WI38 (cell line): ENCODE results near the gene TMEM259.

Experiments used
- H3K4me3 ChIP-seq: 2 replicates; pipeline ENCODE4 v1.5.1; 2011; ENCODE audit warnings: low read depth, mild to moderate bottlenecking, control low read depth, low read length
- CTCF ChIP-seq: IDR thresholded peaks from 2 replicates; pipeline ENCODE4 v1.5.1; 2012; ENCODE audit warnings: low read depth, mild to moderate bottlenecking, control low read depth, low read length

The TMEM259 gene

GRCh38 chr19:1061987-1062386, 41.1 kb upstream of the TMEM259 start:
- no peak overlapping the region for H3K4me3 ChIP-seq
- TF ChIP-seq CTCF: no peak

GRCh38 chr19:1060689-1061088, 39.8 kb upstream of the TMEM259 start:
- no peak for TF ChIP-seq CTCF
- no peak overlapping the region for H3K4me3 ChIP-seq

DNA sequence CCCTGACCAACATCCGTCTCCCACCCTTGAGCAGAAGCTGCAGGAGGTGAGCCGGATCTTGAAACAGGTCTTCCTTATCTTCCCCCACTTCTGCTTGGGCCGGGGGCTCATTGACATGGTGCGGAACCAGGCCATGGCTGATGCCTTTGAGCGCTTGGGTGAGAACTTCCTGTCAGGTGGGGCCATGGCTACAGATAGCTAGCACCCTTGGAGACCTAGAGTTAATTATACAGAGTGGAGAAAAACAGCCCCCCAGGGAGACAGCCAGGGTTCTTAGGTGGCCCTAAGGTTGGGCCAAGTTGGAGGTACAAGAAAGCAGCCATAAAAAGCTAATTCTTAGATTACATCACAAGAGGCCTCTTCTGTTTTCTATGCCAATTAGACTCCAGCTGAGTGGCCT, 37.2 kb upstream of the TMEM259 start:
- H3K4me3 ChIP-seq: no peak overlapping the region
- no peak for TF ChIP-seq CTCF

DNA sequence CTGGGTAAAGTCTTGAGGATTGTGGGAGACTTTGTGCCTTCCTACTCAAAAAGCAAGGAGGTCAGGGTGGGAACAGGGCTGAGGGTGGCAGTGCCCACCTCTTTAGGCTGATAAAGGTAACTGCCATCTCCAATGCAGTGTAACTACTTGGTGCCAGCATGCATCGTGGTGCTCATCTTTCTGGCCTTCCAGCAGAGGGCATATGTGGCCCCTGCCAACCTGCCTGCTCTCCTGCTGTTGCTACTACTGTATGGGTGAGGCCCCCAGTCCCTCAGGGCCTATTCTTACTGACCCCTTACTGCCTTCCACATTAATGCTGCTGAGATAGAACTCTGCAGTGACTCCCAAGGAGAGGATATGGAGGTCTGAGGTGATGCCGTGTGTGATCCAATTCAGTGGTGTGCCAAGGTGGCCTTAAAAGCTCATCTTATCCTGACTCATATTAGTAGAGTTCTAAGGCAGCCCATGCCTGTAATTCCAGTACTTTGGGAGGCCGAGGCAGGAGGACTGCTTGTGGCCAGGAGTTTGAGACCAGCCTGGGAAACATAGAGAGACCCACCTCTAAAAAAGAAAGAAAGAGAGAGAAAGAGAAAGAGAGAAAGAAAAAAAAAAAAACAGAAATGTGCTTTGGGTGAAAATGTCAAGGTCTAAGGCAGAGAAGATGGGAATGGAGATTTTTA, 36.4 kb upstream of the TMEM259 start:
- H3K4me3 ChIP-seq: no peak overlapping the region
- TF ChIP-seq CTCF: no peak

DNA sequence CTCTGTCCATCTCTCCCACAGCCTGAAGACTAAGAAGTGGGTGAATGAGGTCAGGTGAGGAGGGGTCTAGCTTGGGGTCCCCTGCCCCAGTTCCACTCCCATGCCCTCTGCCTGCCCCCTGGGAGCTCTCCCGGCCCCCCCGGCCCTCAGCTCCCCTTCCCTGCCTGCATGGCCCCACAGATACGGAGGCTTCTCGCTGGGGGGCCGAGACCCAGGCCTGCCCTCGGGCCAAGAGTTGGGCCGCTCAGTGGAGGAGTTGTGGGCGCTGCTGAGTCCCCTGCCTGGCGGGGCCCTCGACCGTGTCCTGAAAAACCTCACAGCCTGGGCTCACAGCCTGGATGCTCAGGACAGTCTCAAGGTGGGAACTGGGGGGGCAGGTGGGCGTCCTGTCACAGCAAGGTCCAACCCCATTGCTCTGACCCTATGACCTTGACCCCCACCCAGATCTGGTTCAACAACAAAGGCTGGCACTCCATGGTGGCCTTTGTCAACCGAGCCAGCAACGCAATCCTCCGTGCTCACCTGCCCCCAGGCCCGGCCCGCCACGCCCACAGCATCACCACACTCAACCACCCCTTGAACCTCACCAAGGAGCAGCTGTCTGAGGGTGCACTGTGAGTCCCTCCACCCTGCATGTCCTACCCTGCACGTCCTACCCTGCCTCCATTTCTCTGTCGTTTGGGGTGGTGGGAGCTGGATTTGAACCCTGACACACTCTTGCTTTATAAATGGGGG, 35.1 kb upstream of the TMEM259 start:
- TF ChIP-seq CTCF: no peak

GRCh38 chr19:1055028-1055425, 34.1 kb upstream of the TMEM259 start:
- H3K4me3 ChIP-seq: no peak overlapping the region
- TF ChIP-seq CTCF: no peak

More for the DNA sequence above, 35.1 kb upstream of the TMEM259 start:
- H3K4me3 ChIP-seq: no peak overlapping the region
